A549 (cell line): ENCODE results near the gene COX4I1. TPM values are rescaled to one million over a fixed set of nuclear protein-coding genes. Genes with fewer than 3 reads are reported as not detected.

Experiments
- ATAC-seq, 2 experiments: fragments of 200-7000 bp in 1 of 2; fragments of >200 bp in 1 of 2; cut with Nextera tagmentation in 1 of 2; cut with Tn5 transposase in 1 of 2; 3 replicates each; pipeline versions ENCODE4 v1.8.0 to v1.9.1; 2018 to 2020; ENCODE audit warnings: mild to moderate bottlenecking in 1 of 2, moderate library complexity in 1 of 2
- CTCF ChIA-PET: fragments of 300-600 bp; sonication (Branson Sonifier 250); formaldehyde crosslinking; extraction: SDS; loops from one replicate; lab custom pipeline; 2021; ENCODE audit warnings: antibody characterized with exemption, inconsistent platforms; lab: Yijun Ruan, JAX
- POLR2A ChIA-PET: fragments of 350-600 bp; formaldehyde crosslinking; extraction: SDS; loops from one replicate; lab custom pipeline; 2021; ENCODE audit warnings: antibody characterized with exemption, inconsistent platforms; lab: Yijun Ruan, JAX
- DNase-seq, 2 experiments: peaks; one replicate each; pipeline versions ENCODE4 v3.0.0 to v3.0.0-alpha.2; 2011 to 2016; ENCODE audit warnings: low read depth in 1 of 2, low spot score in 1 of 2
- FAIRE-seq: peaks from 2 replicates; lab custom pipeline; 2011; peaks lifted over from hg19 to GRCh38; lab: Jason Lieb, UNC
- H3K27ac ChIP-seq, 2 experiments: fragments of >200 bp; sonication (Bioruptor Twin); formaldehyde crosslinking; 3 replicates each; pipeline ENCODE4 v1.5.1; 2016 to 2017
- H3K4me1 ChIP-seq: fragments of >200 bp; sonication (Bioruptor Twin); formaldehyde crosslinking; 3 replicates; pipeline ENCODE4 v1.6.1; 2016
- H3K4me2 ChIP-seq: fragments of >200 bp; sonication (Bioruptor Twin); formaldehyde crosslinking; 3 replicates; pipeline ENCODE4 v1.6.1; 2016
- H3K4me3 ChIP-seq: fragments of >200 bp; sonication (Bioruptor Twin); formaldehyde crosslinking; 3 replicates; pipeline ENCODE4 v1.5.1; 2016
- H3K9me3 ChIP-seq: fragments of >200 bp; sonication (Bioruptor Twin); formaldehyde crosslinking; 3 replicates; pipeline ENCODE4 v1.6.1; 2016
- BCL3 ChIP-seq: fragments of >200 bp; sonication (Bioruptor Twin); formaldehyde crosslinking; IDR thresholded peaks from 3 replicates; pipeline ENCODE4 v1.6.1; 2016
- FOSL2 ChIP-seq, 2 experiments: fragments of 450-650 bp in 1 of 2; fragments of >200 bp in 1 of 2; sonication (Bioruptor Twin) in 1 of 2; formaldehyde crosslinking; IDR thresholded peaks; 2 replicates each; pipeline versions ENCODE4 v1.5.0 to v1.6.1; 2016 to 2020; ENCODE audit warnings: mild to moderate bottlenecking in 1 of 2, moderate library complexity in 1 of 2
- FOXS1 ChIP-seq: fragments of 250-450 bp; sonication (Bioruptor Pico); IDR thresholded peaks from 2 replicates; pipeline ENCODE4 v1.5.0; 2020; ENCODE audit warnings: mild to moderate bottlenecking, moderate library complexity
- HMGXB4 ChIP-seq: fragments of 250-450 bp; sonication (Bioruptor Pico); IDR thresholded peaks from 2 replicates; pipeline ENCODE4 v1.5.0; 2021; ENCODE audit warnings: mild to moderate bottlenecking, moderate library complexity, borderline replicate concordance
- HOXB13 ChIP-seq: fragments of 250-450 bp; sonication (Bioruptor Pico); IDR thresholded peaks from 2 replicates; pipeline ENCODE4 v1.5.0; 2020; ENCODE audit warnings: low read depth, mild to moderate bottlenecking, moderate library complexity
- KDM1A ChIP-seq: fragments of 200-600 bp; sonication (generic); IDR thresholded peaks from 2 replicates; pipeline ENCODE4 v1.6.1; 2016; ENCODE audit warnings: low read depth, mild to moderate bottlenecking
- KDM5A ChIP-seq: fragments of 200-600 bp; sonication (generic); IDR thresholded peaks from 2 replicates; pipeline ENCODE4 v1.6.1; 2016; ENCODE audit warnings: antibody characterized with exemption, mild to moderate bottlenecking
- MAFK ChIP-seq: fragments of 450-650 bp; IDR thresholded peaks from 2 replicates; pipeline ENCODE4 v1.6.1; 2014; ENCODE audit not compliant: partially characterized antibody
- RAD21 ChIP-seq, 2 experiments: fragments of >200 bp in 1 of 2; sonication (Bioruptor Twin) in 1 of 2; formaldehyde crosslinking in 1 of 2; IDR thresholded peaks in 1 of 2; conservative IDR thresholded peaks in 1 of 2; 2 replicates in 1 of 2; 3 replicates in 1 of 2; pipeline ENCODE4 v1.6.1; 2012 to 2018; ENCODE audit warnings: inconsistent platforms in 1 of 2
- REST ChIP-seq: fragments of 200-600 bp; sonication (generic); IDR thresholded peaks from 2 replicates; pipeline ENCODE4 v1.6.1; 2016; ENCODE audit warnings: antibody characterized with exemption, mild to moderate bottlenecking, moderate library complexity
- RNF2 ChIP-seq: fragments of 200-600 bp; sonication (generic); IDR thresholded peaks from 2 replicates; pipeline ENCODE4 v1.6.1; 2016; ENCODE audit warnings: low read depth, mild to moderate bottlenecking, antibody characterized with exemption, moderate library complexity, borderline replicate concordance
- TP53 ChIP-seq: fragments of 250-450 bp; sonication (Bioruptor Pico); IDR thresholded peaks from 2 replicates; pipeline ENCODE4 v1.5.0; 2021; ENCODE audit warnings: mild to moderate bottlenecking, moderate library complexity
- ZC3H11A ChIP-seq: fragments of 450-650 bp; IDR thresholded peaks from 2 replicates; pipeline ENCODE4 v1.6.1; 2014; ENCODE audit warnings: antibody characterized with exemption, mild to moderate bottlenecking
- ZNF302 ChIP-seq: fragments of 250-450 bp; sonication (Bioruptor Pico); IDR thresholded peaks from 2 replicates; pipeline ENCODE4 v1.9.0; 2021; ENCODE audit warnings: inconsistent platforms, mild to moderate bottlenecking, moderate library complexity
- WGBS: methylation state at CpG from one replicate; pipeline ENCODE4 v1.1.6; 2017; ENCODE audit errors: missing lambda C conversion rate; 5-methylcytosine and 5-hydroxymethylcytosine counted together
- polyA plus RNA-seq, 4 experiments: library from polyadenylated mRNA; depleted of rRNA in 3 of 4; stranded (reverse); fragments of >200 nt; fragmentation: RNase III in 1 of 4; extraction: RNeasy Plus Mini Kit Qiagen cat#74134 plus additional on column Dnase treatment in 1 of 4; gene quantifications; 2 replicates in 3 of 4; 3 replicates in 1 of 4; pipeline ENCODE4 v1.2.3, GENCODE V29; 2011 to 2017
- TF ChIP-seq, protein P1 (sequence below): fragments of >200 bp; sonication (Bioruptor Twin); formaldehyde crosslinking; IDR thresholded peaks from 3 replicates; pipeline ENCODE4 v1.5.1; 2016
- TF ChIP-seq, protein P2 (sequence below): fragments of 150-350 bp; IDR thresholded peaks from 2 replicates; pipeline ENCODE4 v1.6.1; 2014; ENCODE audit warnings: low read depth, mild to moderate bottlenecking, low read length

The COX4I1 gene
- polyA plus RNA-seq, 2 of the 4 experiments (the other 2 are of a cell fraction): 783 to 929 TPM

DNA sequence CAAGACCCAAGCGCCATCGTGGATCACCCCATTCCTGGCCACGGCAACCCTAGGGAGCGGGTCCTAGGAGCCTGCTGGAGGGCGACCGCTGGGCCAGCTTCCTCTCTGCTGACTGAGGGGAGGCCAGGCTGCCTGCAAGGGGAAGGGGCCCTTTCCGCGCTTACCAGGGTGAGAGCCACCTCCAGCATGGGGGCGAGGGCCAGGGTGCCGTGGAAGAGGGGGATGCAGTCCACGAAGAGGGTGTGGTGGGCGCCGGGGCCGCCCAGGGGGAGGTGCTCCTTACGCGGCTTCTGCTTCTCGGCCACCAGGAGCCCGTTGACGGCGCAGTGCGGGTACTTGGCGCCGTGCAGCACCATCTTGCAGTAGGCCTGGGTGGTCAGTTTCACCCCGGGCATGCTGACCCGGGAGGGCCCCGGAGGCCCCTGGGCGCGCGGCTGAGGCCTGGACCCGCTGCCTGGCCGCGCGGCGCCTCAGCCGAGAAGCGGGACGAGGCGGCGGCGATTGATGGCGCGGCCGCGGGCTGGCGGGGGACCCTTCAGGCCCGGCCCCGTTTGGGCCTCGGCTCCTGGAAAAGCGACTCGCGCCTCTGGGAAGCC, 496 bp upstream of the COX4I1 start:
- ATAC-seq (peak; percentile 50 to 62), FAIRE-seq (no peak), DNase-seq (peak; percentile 33 to 65)
- 6% methylated on average over 7 of the region's 51 CpGs for WGBS
- Histone ChIP-seq H3K9me3 (no peaks in the 10 kb centered on the region), H3K27ac (peak overlapping the region; percentile 98), H3K4me3 (peak overlapping the region; percentile 100), H3K4me1 (peaks cover 19% of the 10 kb centered on the region), H3K4me2 (peak overlapping the region; percentile 99)
- CTCF ChIA-PET: interaction anchor here (0.6 to 2.3 kb wide), 4 partner anchors 10 to 1557 kb away, joined by 3 to 6 read pairs (median 3); no protein-coding TSS in a partner anchor
- POLR2A ChIA-PET: no interaction called here
- TF ChIP-seq KDM5A: peak; percentile 16; the same call in 1 of the 2 replicates
- TF ChIP-seq BCL3: peak; percentile 87; the same call in 1 of the 3 replicates
- no peak for TF ChIP-seq TP53 (CRISPR knock-in tag)

DNA sequence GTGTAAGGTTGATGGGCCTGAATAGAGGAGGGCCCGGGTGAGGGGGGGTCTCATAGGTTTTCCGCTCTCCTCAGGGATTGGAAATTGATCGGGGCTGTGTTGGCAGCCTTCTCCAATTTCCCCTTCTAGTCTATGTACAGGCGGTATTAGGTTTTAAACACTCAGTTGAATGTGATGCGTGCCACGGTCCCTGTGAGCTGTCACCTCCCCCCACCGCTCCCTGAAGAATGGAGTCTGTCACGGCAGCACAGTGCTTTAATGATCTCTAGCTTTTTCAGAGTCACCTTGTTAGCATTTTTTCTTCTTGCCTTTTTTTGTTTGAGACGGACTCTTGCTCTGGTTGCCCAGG, 800 bp downstream of the COX4I1 start:
- FAIRE-seq: no peak
- Histone ChIP-seq H3K4me1 (peaks cover 19% of the 10 kb centered on the region), H3K27ac (peak overlapping the region; percentile 98), H3K4me2 (peak overlapping the region; percentile 74)
- POLR2A ChIA-PET: no interaction called here
- ATAC-seq: peak in 1 of 2 experiments; percentile 14; a peak in 3 of 6 replicates
- no peak for TF ChIP-seq KDM5A
- TF ChIP-seq RAD21 (conservative IDR thresholded peaks at IDR 0.05 in 1 of 2, IDR thresholded peaks at IDR 0.05 in 1 of 2): no peak
- TF ChIP-seq MAFK: no peak
- no peak for TF ChIP-seq HOXB13 (CRISPR knock-in tag)
- TF ChIP-seq ZC3H11A: no peak
- no peak for TF ChIP-seq KDM1A
- no peak for TF ChIP-seq REST
- TF ChIP-seq, protein P1, sequence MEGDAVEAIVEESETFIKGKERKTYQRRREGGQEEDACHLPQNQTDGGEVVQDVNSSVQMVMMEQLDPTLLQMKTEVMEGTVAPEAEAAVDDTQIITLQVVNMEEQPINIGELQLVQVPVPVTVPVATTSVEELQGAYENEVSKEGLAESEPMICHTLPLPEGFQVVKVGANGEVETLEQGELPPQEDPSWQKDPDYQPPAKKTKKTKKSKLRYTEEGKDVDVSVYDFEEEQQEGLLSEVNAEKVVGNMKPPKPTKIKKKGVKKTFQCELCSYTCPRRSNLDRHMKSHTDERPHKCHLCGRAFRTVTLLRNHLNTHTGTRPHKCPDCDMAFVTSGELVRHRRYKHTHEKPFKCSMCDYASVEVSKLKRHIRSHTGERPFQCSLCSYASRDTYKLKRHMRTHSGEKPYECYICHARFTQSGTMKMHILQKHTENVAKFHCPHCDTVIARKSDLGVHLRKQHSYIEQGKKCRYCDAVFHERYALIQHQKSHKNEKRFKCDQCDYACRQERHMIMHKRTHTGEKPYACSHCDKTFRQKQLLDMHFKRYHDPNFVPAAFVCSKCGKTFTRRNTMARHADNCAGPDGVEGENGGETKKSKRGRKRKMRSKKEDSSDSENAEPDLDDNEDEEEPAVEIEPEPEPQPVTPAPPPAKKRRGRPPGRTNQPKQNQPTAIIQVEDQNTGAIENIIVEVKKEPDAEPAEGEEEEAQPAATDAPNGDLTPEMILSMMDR: no peak
- TF ChIP-seq FOSL2 (IDR thresholded peaks at IDR 0.05): no peak
- TF ChIP-seq FOSL2 (CRISPR knock-in tag; IDR thresholded peaks at IDR 0.05): no peak
- TF ChIP-seq HMGXB4: no peak
- TF ChIP-seq FOXS1: no peak
- no peak for TF ChIP-seq ZNF302
- TF ChIP-seq, protein P2, sequence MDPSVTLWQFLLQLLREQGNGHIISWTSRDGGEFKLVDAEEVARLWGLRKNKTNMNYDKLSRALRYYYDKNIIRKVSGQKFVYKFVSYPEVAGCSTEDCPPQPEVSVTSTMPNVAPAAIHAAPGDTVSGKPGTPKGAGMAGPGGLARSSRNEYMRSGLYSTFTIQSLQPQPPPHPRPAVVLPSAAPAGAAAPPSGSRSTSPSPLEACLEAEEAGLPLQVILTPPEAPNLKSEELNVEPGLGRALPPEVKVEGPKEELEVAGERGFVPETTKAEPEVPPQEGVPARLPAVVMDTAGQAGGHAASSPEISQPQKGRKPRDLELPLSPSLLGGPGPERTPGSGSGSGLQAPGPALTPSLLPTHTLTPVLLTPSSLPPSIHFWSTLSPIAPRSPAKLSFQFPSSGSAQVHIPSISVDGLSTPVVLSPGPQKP: no peak
- no peak for TF ChIP-seq RNF2
- TF ChIP-seq, all 56 proteins: peak for 0
- no peak for DNase-seq
- no peaks in the 10 kb centered on the region for H3K9me3 ChIP-seq
- WGBS: 4% methylated on average over 9 of the region's 9 CpGs
- CTCF ChIA-PET: interaction anchor here (2.4 kb wide), 1 partner anchor 20 kb away, joined by 16 read pairs; no protein-coding TSS in a partner anchor
- peak overlapping the region; percentile 100 for H3K4me3 ChIP-seq
